ENCODE measurements around the gene ADAM12. TPM values are rescaled to one million over a fixed set of nuclear protein-coding genes. Genes with fewer than 3 reads are reported as not detected.

The ADAM12 gene
- total and polyA plus RNA-seq, 10 of the 15 experiments (the other 5 are each of a cell fraction or from before 2014, with no cell fraction given) = under 0.01 to 0.62 (median 0.04) TPM; not detected in 5

DNA sequence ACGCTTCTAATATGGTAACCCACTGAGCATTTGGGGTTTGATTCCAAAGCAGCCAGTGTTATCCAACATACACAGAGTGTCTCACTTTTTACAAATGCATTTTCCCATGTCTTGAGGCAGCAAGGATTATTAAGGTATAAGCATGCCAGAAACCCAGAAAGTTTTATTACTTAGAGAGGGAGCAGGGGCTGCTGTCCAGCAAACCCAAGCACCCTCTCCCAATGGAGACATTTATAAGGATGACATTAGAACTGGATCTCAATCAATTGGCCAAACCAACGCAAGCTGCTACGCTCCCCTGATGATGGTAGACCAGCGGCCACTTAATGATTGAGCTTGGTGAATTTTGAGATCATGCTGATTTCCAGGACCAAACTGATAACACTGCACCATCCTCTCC is 315.7 kb downstream of the ADAM12 start (continued):
- no peak for TF ChIP-seq JUND (IDR thresholded peaks at IDR 0.05; ENCODE audit: low read depth, low read length)
- no peak for TF ChIP-seq E2F8 (IDR thresholded peaks at IDR 0.05; ENCODE audit: low read depth, partially characterized antibody)

- 28% methylated on average over 8 of the region's 8 CpGs for WGBS (ENCODE audit: insufficient coverage, insufficient replicate concordance, low lambda C conversion rate, missing lambda C conversion rate)
- no peaks in the 10 kb centered on the region for H3K27me3 ChIP-seq (replicated peaks in 1 of 2; ENCODE audit: control insufficient read depth in 2 of 2, insufficient read depth in 2 of 2, low read length in 1 of 2)
- BruUV-seq (replicated peaks) = no TSS peak
- in situ Hi-C loops (cut with MboI) = no loop called here
- H3K9me3 ChIP-seq (replicated peaks; ENCODE audit: control insufficient read depth, insufficient read depth, low read length) = no peaks in the 10 kb centered on the region
- DNase-seq (ENCODE audit: low read depth, low spot score) (no peak), FAIRE-seq (no peak), ATAC-seq (no peak)
- no peak overlapping the region for H3K4me3 ChIP-seq
- ChIA-PET POLR2A (no interaction called here), SMC1A (ENCODE audit: uncharacterized antibody, unreplicated experiment) (interaction anchor here (0.7 kb wide), 1 partner anchor 574 kb away, joined by 3 read pairs; no protein-coding TSS in a partner anchor), CTCF (no interaction called here), RAD21 (ENCODE audit: unreplicated experiment) (no interaction called here)
- H3K27ac ChIP-seq (ENCODE audit: control insufficient read depth, insufficient read depth) = no peak overlapping the region
- no peaks in the 10 kb centered on the region for H3K36me3 ChIP-seq (ENCODE audit: control insufficient read depth in 2 of 2, insufficient read depth in 2 of 2, low read length in 1 of 2)
- H3K9ac ChIP-seq (ENCODE audit: control insufficient read depth, insufficient read depth, low read length) = no peak overlapping the region
- TF ChIP-seq GABPA (IDR thresholded peaks at IDR 0.05; ENCODE audit: low read depth) = no peak
- no peak for TF ChIP-seq IKZF2 (IDR thresholded peaks at IDR 0.05)
- TF ChIP-seq, protein P1, sequence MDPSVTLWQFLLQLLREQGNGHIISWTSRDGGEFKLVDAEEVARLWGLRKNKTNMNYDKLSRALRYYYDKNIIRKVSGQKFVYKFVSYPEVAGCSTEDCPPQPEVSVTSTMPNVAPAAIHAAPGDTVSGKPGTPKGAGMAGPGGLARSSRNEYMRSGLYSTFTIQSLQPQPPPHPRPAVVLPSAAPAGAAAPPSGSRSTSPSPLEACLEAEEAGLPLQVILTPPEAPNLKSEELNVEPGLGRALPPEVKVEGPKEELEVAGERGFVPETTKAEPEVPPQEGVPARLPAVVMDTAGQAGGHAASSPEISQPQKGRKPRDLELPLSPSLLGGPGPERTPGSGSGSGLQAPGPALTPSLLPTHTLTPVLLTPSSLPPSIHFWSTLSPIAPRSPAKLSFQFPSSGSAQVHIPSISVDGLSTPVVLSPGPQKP (IDR thresholded peaks at IDR 0.05; ENCODE audit: low read depth, low read length) = no peak
- TF ChIP-seq GATAD2B (conservative IDR thresholded peaks at IDR 0.05; ENCODE audit: low read depth) = no peak
- no peak for TF ChIP-seq EED (IDR thresholded peaks at IDR 0.05; ENCODE audit: low read depth)
- no peak for TF ChIP-seq POLR2AphosphoS2 (IDR thresholded peaks at IDR 0.05; ENCODE audit: low read depth, low read length)
- TF ChIP-seq MYB (IDR thresholded peaks at IDR 0.05; ENCODE audit: borderline replicate concordance, low read depth, low read length) = no peak
- TF ChIP-seq SIX5 (IDR thresholded peaks at IDR 0.05; ENCODE audit: low read depth, low read length, severe bottlenecking) = no peak
- H2AFZ ChIP-seq (ENCODE audit: control insufficient read depth, low read depth, low read length) = no peak overlapping the region
- intact Hi-C loops (cut with micrococcal nuclease; ENCODE audit: unreplicated experiment) = no loop called here
- H3K4me1 ChIP-seq (ENCODE audit: control insufficient read depth, insufficient read depth, low read length) = no peaks in the 10 kb centered on the region
- no peak overlapping the region for H3K4me2 ChIP-seq (ENCODE audit: control insufficient read depth, insufficient read depth)
- H4K20me1 ChIP-seq (ENCODE audit: control insufficient read depth, insufficient read depth) = no peaks in the 10 kb centered on the region
- H3K79me2 ChIP-seq (ENCODE audit: control insufficient read depth, insufficient read depth, low read length) = no peaks in the 10 kb centered on the region
These were observed 317.6 kb downstream of the ADAM12 start for GRCh38 chr10:126070476-126071215.

Measured in GM12878 (cell line).